KMS-11 (cell line): ENCODE measurements around the gene HSP90AB1.

Experiments used
- H2AFZ ChIP-seq: fragments of 200-600 bp; sonication (generic); 2 replicates; pipeline ENCODE4 v1.6.1; 2016; ENCODE audit warnings: antibody characterized with exemption, mixed run types, low read depth
- H3K27ac ChIP-seq: fragments of 200-600 bp; sonication (generic); 2 replicates; pipeline ENCODE4 v1.6.1; 2016; ENCODE audit warnings: mild to moderate bottlenecking, mixed run types
- H3K27me3 ChIP-seq: fragments of 200-600 bp; sonication (generic); 2 replicates; pipeline ENCODE4 v1.6.1; 2017; ENCODE audit warnings: mild to moderate bottlenecking, low read depth, mixed run types, moderate library complexity; ENCODE audit not compliant: insufficient read depth
- H3K36me3 ChIP-seq: fragments of 200-600 bp; sonication (generic); 2 replicates; pipeline ENCODE4 v1.6.1; 2017; ENCODE audit warnings: mild to moderate bottlenecking, mixed run types; ENCODE audit not compliant: insufficient read depth
- H3K4me1 ChIP-seq: fragments of 200-600 bp; sonication (generic); 2 replicates; pipeline ENCODE4 v1.6.1; 2016; ENCODE audit warnings: mild to moderate bottlenecking, low read depth, mixed run types; ENCODE audit not compliant: poor library complexity, severe bottlenecking
- H3K4me2 ChIP-seq: fragments of 200-600 bp; sonication (generic); 2 replicates; pipeline ENCODE4 v1.7.0; 2016; ENCODE audit warnings: mild to moderate bottlenecking, mixed run types
- H3K4me3 ChIP-seq: fragments of 200-600 bp; sonication (generic); IDR thresholded peaks from 2 replicates; pipeline ENCODE4 v1.6.1; 2017; ENCODE audit warnings: low read depth, low read length, mixed read lengths; ENCODE audit not compliant: insufficient read depth
- H3K79me2 ChIP-seq: fragments of 200-600 bp; sonication (generic); 2 replicates; pipeline ENCODE4 v1.6.1; 2016; ENCODE audit warnings: low read depth, mixed run types; ENCODE audit not compliant: insufficient read depth
- H3K9ac ChIP-seq: fragments of 200-600 bp; sonication (generic); 2 replicates; pipeline ENCODE4 v1.6.1; 2016; ENCODE audit warnings: mild to moderate bottlenecking, mixed run types
- H4K20me1 ChIP-seq: fragments of 200-600 bp; sonication (generic); 2 replicates; pipeline ENCODE4 v1.6.1; 2016; ENCODE audit warnings: mild to moderate bottlenecking, mixed run types; ENCODE audit not compliant: insufficient read depth
- CTCF ChIP-seq: fragments of 200-600 bp; sonication (generic); conservative IDR thresholded peaks from 2 replicates; pipeline ENCODE4 v1.6.1; 2017; ENCODE audit warnings: low read depth, mild to moderate bottlenecking, antibody characterized with exemption, low read length, moderate library complexity, mixed read lengths

HSP90AB1 gene

GRCh38 chr6:44268095-44268628, 21.3 kb downstream of the HSP90AB1 start:
- H3K9ac ChIP-seq, result no peak overlapping the region
- peaks cover 24% of the 10 kb centered on the region for H3K4me1 ChIP-seq
- H3K27ac ChIP-seq, result no peak overlapping the region
- H3K79me2 ChIP-seq, result peaks cover 21% of the 10 kb centered on the region
- no peaks in the 10 kb centered on the region for H3K36me3 ChIP-seq
- H2AFZ ChIP-seq, result no peak overlapping the region
- peak; percentile 96 for TF ChIP-seq CTCF
- H3K27me3 ChIP-seq, result peaks cover 35% of the 10 kb centered on the region
- no peak overlapping the region; the same call in 1 of the 2 replicates for H3K4me2 ChIP-seq
- H3K4me3 ChIP-seq, result no peak overlapping the region
- H4K20me1 ChIP-seq, result no peaks in the 10 kb centered on the region

- no peak overlapping the region for H3K9ac ChIP-seq
- no peaks in the 10 kb centered on the region for H4K20me1 ChIP-seq
- no peak overlapping the region for H3K27ac ChIP-seq
- H2AFZ ChIP-seq, result no peak overlapping the region
- no peak overlapping the region for H3K4me2 ChIP-seq
- peaks cover 39% of the 10 kb centered on the region for H3K27me3 ChIP-seq
- peaks cover 24% of the 10 kb centered on the region for H3K4me1 ChIP-seq
- no peak overlapping the region for H3K4me3 ChIP-seq
- H3K79me2 ChIP-seq, result peaks cover 9% of the 10 kb centered on the region
- no peak for TF ChIP-seq CTCF
- no peaks in the 10 kb centered on the region for H3K36me3 ChIP-seq
Observed at GRCh38 chr6:44269178-44269920, 22.4 kb downstream of the HSP90AB1 start.

- no peak for TF ChIP-seq CTCF
- Histone ChIP-seq H4K20me1 (no peaks in the 10 kb centered on the region), H3K79me2 (peaks cover 2% of the 10 kb centered on the region; the same call in 1 of the 2 replicates), H3K36me3 (no peaks in the 10 kb centered on the region), H3K27ac (no peak within 1 kb of the TSS), H2AFZ (no peak within 1 kb of the TSS), H3K4me1 (peaks cover 24% of the 10 kb centered on the region), H3K9ac (no peak within 1 kb of the TSS), H3K4me2 (no peak within 1 kb of the TSS), H3K4me3 (no peak within 1 kb of the TSS), H3K27me3 (peaks cover 40% of the 10 kb centered on the region)
Observed at GRCh38 chr6:44269921-44270525, 23.1 kb downstream of the HSP90AB1 start, which contains the start of gene TMEM151B. Gene TMEM151B, plus strand, starts transcription at chr6:44270450. Its CDS starts 293 bp downstream, at chr6:44270743.

GRCh38 chr6:44270526-44271405, 23.9 kb downstream of the HSP90AB1 start:
- Histone ChIP-seq H3K36me3 (no peaks in the 10 kb centered on the region), H3K4me1 (peaks cover 21% of the 10 kb centered on the region), H3K9ac (no peak overlapping the region), H4K20me1 (no peaks in the 10 kb centered on the region), H3K4me2 (no peak overlapping the region), H3K27me3 (peaks cover 40% of the 10 kb centered on the region), H3K4me3 (no peak overlapping the region), H3K79me2 (no peaks in the 10 kb centered on the region), H2AFZ (no peak overlapping the region), H3K27ac (no peak overlapping the region)
- no peak for TF ChIP-seq CTCF
